A673 (cell line): Measurements from ENCODE around the gene IL17A.

Source experiments
- EZH2 ChIP-seq: fragments of 200-600 bp; sonication (generic); IDR thresholded peaks from 2 replicates; pipeline ENCODE4 v1.6.1; 2017; ENCODE audit warnings: borderline replicate concordance, low read depth, mild to moderate bottlenecking, mixed read lengths, antibody characterized with exemption, low read length; ENCODE audit not compliant: poor library complexity, severe bottlenecking
- TF ChIP-seq, protein P1 (sequence below): fragments of 300-800, 200-600 bp; sonication (generic); conservative IDR thresholded peaks from 2 replicates; pipeline ENCODE4 v1.5.1; 2017; ENCODE audit warnings: low read depth, mild to moderate bottlenecking, antibody characterized with exemption, low read length, moderate library complexity, mixed read lengths

DNA sequence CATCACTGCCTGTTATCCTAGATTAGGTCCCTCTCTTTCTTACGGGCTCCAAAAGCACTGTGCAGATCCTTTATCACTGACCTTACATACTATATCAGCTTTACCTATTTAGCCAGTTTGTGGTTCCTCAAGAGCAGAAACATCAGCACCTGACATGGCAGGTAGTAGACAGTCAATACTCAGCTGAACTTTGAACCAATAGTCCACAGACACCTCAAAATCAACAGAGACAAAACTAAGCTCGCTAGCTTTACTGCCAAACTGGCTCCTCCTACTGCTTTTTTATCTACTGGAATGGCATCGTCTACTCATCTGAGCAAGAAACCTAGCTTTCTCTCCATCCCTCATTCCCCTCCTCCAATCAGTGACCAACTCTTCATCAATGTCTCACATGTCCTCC, 5.6 kb downstream of the IL17A start:
- TF ChIP-seq, protein P1, sequence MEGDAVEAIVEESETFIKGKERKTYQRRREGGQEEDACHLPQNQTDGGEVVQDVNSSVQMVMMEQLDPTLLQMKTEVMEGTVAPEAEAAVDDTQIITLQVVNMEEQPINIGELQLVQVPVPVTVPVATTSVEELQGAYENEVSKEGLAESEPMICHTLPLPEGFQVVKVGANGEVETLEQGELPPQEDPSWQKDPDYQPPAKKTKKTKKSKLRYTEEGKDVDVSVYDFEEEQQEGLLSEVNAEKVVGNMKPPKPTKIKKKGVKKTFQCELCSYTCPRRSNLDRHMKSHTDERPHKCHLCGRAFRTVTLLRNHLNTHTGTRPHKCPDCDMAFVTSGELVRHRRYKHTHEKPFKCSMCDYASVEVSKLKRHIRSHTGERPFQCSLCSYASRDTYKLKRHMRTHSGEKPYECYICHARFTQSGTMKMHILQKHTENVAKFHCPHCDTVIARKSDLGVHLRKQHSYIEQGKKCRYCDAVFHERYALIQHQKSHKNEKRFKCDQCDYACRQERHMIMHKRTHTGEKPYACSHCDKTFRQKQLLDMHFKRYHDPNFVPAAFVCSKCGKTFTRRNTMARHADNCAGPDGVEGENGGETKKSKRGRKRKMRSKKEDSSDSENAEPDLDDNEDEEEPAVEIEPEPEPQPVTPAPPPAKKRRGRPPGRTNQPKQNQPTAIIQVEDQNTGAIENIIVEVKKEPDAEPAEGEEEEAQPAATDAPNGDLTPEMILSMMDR = no peak
- TF ChIP-seq EZH2 = no peak
